Spleen (tissue), 11 donors: ENCODE results near the gene ZNF831. TPM values are rescaled to one million over a fixed set of nuclear protein-coding genes. Genes with fewer than 3 reads are reported as not detected.

Source experiments
- DNase-seq: peaks from one replicate; pipeline ENCODE4 v3.0.0-alpha.2; 2020
- H3K27ac ChIP-seq, 8 donors: fragments of 200-600 bp; sonication (generic) in 7 of 8; 1 replicate in 4 of 8; 2 replicates in 4 of 8; pipeline versions ENCODE4 v1.5.0 to v1.8.0; 2016 to 2021; ENCODE audit warnings: inconsistent platforms in 4 of 8, mild to moderate bottlenecking in 4 of 8, moderate library complexity in 1 of 8
- H3K27me3 ChIP-seq, 7 donors: fragments of 200-600 bp; sonication (generic) in 6 of 7; replicated peaks in 1 of 7; 1 replicate in 4 of 7; 2 replicates in 3 of 7; pipeline versions ENCODE4 v1.5.0 to v1.8.0; 2016 to 2021; ENCODE audit warnings: inconsistent platforms in 3 of 7, mild to moderate bottlenecking in 1 of 7
- H3K36me3 ChIP-seq, 6 donors: fragments of 200-600 bp; sonication (generic) in 5 of 6; 1 replicate in 4 of 6; 2 replicates in 2 of 6; pipeline versions ENCODE4 v1.5.0 to v1.8.0; 2016 to 2021; ENCODE audit warnings: inconsistent platforms in 2 of 6
- H3K4me1 ChIP-seq, 6 donors: fragments of 200-600 bp; sonication (generic) in 5 of 6; 1 replicate in 3 of 6; 2 replicates in 3 of 6; pipeline versions ENCODE4 v1.5.0 to v1.8.0; 2016 to 2021; ENCODE audit warnings: inconsistent platforms in 3 of 6
- H3K4me3 ChIP-seq, 8 donors: fragments of 200-600 bp; sonication (generic) in 7 of 8; 1 replicate in 4 of 8; 2 replicates in 4 of 8; pipeline versions ENCODE4 v1.5.0 to v1.8.0; 2016 to 2021; ENCODE audit warnings: inconsistent platforms in 4 of 8, mild to moderate bottlenecking in 4 of 8, moderate library complexity in 2 of 8
- H3K9me3 ChIP-seq, 8 donors: fragments of 200-600 bp; sonication (generic) in 7 of 8; 1 replicate in 4 of 8; 2 replicates in 4 of 8; pipeline versions ENCODE4 v1.5.0 to v1.8.0; 2016 to 2021; ENCODE audit warnings: inconsistent platforms in 4 of 8
- POLR2A ChIP-seq, 3 donors: fragments of 450-650 bp; IDR thresholded peaks; one replicate each; pipeline ENCODE4 v1.5.1; 2017; ENCODE audit warnings: antibody characterized with exemption in 3 of 3, mild to moderate bottlenecking in 1 of 3
- POLR2AphosphoS5 ChIP-seq, 3 donors: sonication (generic); formaldehyde crosslinking; IDR thresholded peaks; one replicate each; pipeline ENCODE4 v1.5.1; 2017; ENCODE audit warnings: antibody characterized with exemption in 3 of 3
- WGBS, 5 donors: extraction: QIAGEN DNeasy Blood & Tissue Kit in 3 of 5; methylation state at CpG; one replicate each; pipeline versions ENCODE4 v1.1.5 to v1.1.7; 2013 to 2018; 5-methylcytosine and 5-hydroxymethylcytosine counted together
- intact Hi-C: fragments of 100-400 bp; cut with DNase I; formaldehyde crosslinking; loops from one replicate; pipeline ENCODE4 v1.15.0; 2023; ENCODE audit warnings: low total_unique reads
- polyA plus RNA-seq, 3 donors: library from polyadenylated mRNA; stranded (reverse); fragments of 200-250 nt; gene quantifications; one replicate each; pipeline ENCODE4 v1.2.1, GENCODE V29; 2013
- total RNA-seq, 7 donors: library from RNA; depleted of rRNA in 3 of 7; stranded (reverse); fragments of >200 nt in 3 of 7; fragmentation: NEBNext Ultra II Directional in 4 of 7; extraction: Animal tissue kit (Norgen Biotek cat#: 25700) in 4 of 7; gene quantifications; one replicate each; pipeline versions ENCODE4 v1.1.0 to v1.2.1, GENCODE V29; 2016 to 2021
- TF ChIP-seq, protein P1 (sequence below), 11 experiments: fragments of 200-600 bp in 7 of 11; fragments of 450-650 bp in 4 of 11; sonication (generic) in 4 of 11; IDR thresholded peaks in 8 of 11; conservative IDR thresholded peaks in 3 of 11; 1 replicate in 7 of 11; 2 replicates in 4 of 11; pipeline versions ENCODE4 v1.4.0 to v1.8.0; 2016 to 2021; ENCODE audit warnings: antibody characterized with exemption in 11 of 11, inconsistent platforms in 4 of 11, mild to moderate bottlenecking in 1 of 11
- donor health status: healthy with polysubstance abuse.
- donor health status: DM: no; HTN: no; CAD: no; lungs with moderate emphysema.
- donor health status: DM: no; HTN: no; CAD: no.
- donor health status: Bipolar disorder and iron deficiency.
- donor health status: healthy.
- donor health status: DM: no; HTN: no; CAD: no.
- donor health status: DM: yes; HTN: yes; CAD: no.

The ZNF831 gene
- total and polyA plus RNA-seq, 10 donors: 1.2 to 29.2 (median 10.3) TPM

- Histone ChIP-seq H3K4me1 (peaks cover 17 to 79% (median 37%) of the 10 kb centered on the region in 6 donors), H3K36me3 (no peaks in the 10 kb centered on the region), H3K27ac (peak overlapping the region in 4 of 8 donors; percentile 88 to 97 (median 92)), H3K4me3 (peak overlapping the region in 1 of 8 donors; percentile 1), H3K9me3 (peaks cover 0 to 3% (median 0%) of the 10 kb centered on the region in 8 donors), H3K27me3 (no peaks in the 10 kb centered on the region)
- intact Hi-C loops: no loop called here
- DNase-seq: no peak
- TF ChIP-seq POLR2A (IDR thresholded peaks at IDR 0.05): no peak
- peak in 1 of 3 donors; percentile 59 for TF ChIP-seq POLR2AphosphoS5 (IDR thresholded peaks at IDR 0.05)
- WGBS, 5 donors: 77 to 83% (median 81%) methylated on average over 5 of the region's 5 CpGs
Measured at GRCh38 chr20:59120919-59121318, 42.7 kb upstream of the ZNF831 start.

DNA sequence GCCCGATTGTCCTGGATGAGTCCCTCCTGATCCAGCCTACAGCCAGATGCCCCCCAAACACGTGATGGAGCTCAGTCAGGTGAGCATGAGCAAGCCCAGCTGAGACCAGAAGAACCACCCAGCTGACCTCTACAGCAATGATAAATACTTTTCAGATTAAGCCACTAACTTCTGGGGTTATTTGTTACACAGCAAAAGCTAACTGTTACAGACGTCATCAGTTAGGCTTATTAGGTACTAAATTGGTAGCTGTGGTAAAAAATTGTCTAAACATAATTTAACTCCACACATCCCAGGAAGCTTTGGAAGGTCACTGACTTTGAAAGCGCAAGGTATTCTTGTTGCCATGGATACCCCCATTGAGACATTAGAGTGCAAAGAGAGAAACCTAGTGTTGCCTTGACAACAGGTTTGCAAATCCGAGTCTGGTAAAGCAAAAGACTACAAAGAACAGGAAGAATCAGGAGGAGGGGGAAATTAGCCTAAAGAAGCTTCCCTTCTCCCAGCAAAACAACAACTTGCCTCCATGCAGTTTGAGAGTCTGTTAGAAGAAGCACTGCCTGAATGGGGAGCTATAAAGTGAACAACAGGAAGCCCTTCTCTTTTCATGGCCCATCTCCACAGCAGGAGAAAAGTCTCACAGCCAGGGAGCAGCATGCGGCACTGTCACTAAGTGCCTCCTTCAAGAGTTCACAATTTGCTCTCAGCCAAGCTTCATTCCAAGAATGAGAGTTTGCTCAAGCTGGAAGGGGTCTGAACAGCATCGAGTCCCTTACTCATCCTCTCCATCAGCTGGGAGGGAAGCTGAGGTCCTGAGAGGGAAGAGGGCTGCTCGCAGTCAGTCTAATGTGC, 41.7 kb upstream of the ZNF831 start:
- Histone ChIP-seq H3K4me3 (peak overlapping the region in 1 of 8 donors; percentile 62), H3K27me3 (no peaks in the 10 kb centered on the region), H3K27ac (peak overlapping the region; percentile 48 to 97 (median 86)), H3K4me1 (peaks cover 17 to 89% (median 37%) of the 10 kb centered on the region in 6 donors), H3K36me3 (no peaks in the 10 kb centered on the region), H3K9me3 (peaks cover 0 to 3% (median 0%) of the 10 kb centered on the region in 8 donors)
- no peak for DNase-seq
- no peak for TF ChIP-seq POLR2A (IDR thresholded peaks at IDR 0.05)
- no peak for TF ChIP-seq POLR2AphosphoS5 (IDR thresholded peaks at IDR 0.05)
- TF ChIP-seq, protein P1, sequence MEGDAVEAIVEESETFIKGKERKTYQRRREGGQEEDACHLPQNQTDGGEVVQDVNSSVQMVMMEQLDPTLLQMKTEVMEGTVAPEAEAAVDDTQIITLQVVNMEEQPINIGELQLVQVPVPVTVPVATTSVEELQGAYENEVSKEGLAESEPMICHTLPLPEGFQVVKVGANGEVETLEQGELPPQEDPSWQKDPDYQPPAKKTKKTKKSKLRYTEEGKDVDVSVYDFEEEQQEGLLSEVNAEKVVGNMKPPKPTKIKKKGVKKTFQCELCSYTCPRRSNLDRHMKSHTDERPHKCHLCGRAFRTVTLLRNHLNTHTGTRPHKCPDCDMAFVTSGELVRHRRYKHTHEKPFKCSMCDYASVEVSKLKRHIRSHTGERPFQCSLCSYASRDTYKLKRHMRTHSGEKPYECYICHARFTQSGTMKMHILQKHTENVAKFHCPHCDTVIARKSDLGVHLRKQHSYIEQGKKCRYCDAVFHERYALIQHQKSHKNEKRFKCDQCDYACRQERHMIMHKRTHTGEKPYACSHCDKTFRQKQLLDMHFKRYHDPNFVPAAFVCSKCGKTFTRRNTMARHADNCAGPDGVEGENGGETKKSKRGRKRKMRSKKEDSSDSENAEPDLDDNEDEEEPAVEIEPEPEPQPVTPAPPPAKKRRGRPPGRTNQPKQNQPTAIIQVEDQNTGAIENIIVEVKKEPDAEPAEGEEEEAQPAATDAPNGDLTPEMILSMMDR (IDR thresholded peaks at IDR 0.05 in 8 of 11, conservative IDR thresholded peaks at IDR 0.05 in 3 of 11): no peak
- 57 to 65% (median 61%) methylated on average over 8 of the region's 8 CpGs for WGBS, 5 donors
- intact Hi-C loops: no loop called here

- DNase-seq: no peak
- 42 to 69% (median 67%) methylated on average over 3 to 4 of the region's 4 CpGs for WGBS, 5 donors
- Histone ChIP-seq H3K4me3 (peak overlapping the region in 2 of 8 donors; percentile 19 to 62), H3K9me3 (peaks cover 0 to 3% (median 0%) of the 10 kb centered on the region in 8 donors), H3K4me1 (peaks cover 17 to 91% (median 37%) of the 10 kb centered on the region in 6 donors), H3K27ac (peak overlapping the region; percentile 48 to 97 (median 86)), H3K36me3 (no peaks in the 10 kb centered on the region), H3K27me3 (no peaks in the 10 kb centered on the region)
- intact Hi-C loops: no loop called here
- no peak for TF ChIP-seq POLR2AphosphoS5 (IDR thresholded peaks at IDR 0.05)
- TF ChIP-seq, protein P1 (IDR thresholded peaks at IDR 0.05 in 8 of 11, conservative IDR thresholded peaks at IDR 0.05 in 3 of 11): no peak
- TF ChIP-seq POLR2A (IDR thresholded peaks at IDR 0.05): no peak
Measured at GRCh38 chr20:59122566-59122919, 41.1 kb upstream of the ZNF831 start.

DNA sequence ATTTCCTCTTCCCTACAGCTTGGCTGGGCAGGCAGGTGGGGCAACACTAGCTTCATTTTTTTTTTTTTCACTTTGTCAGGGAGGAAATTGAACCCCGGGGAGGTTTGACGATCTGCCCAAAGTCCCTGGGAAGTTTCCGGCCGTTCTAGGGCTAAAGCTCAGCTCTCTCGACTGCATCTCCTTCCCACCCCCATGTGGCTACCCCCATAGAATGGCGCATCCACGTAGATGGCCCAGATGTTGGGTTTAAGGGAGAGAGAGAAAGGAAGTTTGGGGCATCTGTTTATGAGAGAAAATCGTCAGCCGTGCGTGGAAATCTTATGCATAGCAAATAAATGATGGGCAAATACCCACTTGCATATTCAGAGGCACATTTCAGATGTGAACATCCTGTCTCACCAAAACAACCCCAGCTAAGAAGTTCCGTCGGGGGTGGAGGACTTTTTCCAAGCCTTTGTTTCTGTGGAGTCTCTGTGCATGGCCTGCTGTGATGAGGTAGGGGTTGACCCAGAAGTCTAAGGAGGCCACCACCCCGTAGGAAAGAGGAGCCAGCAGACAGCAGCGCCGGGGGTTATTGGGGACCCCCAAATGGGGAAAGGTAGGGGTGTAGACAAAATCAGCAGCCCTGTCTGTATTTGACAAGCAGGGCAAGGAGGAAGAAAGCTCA, 40.5 kb upstream of the ZNF831 start:
- peaks cover 17 to 88% (median 37%) of the 10 kb centered on the region in 6 donors for H3K4me1 ChIP-seq
- DNase-seq: peak; percentile 86
- TF ChIP-seq, protein P1 (IDR thresholded peaks at IDR 0.05 in 8 of 11, conservative IDR thresholded peaks at IDR 0.05 in 3 of 11): no peak
- peak in 2 of 3 donors; percentile 37 to 56 for TF ChIP-seq POLR2A (IDR thresholded peaks at IDR 0.05)
- TF ChIP-seq POLR2AphosphoS5 (IDR thresholded peaks at IDR 0.05): peak in 2 of 3 donors; percentile 63 to 92
- peaks cover 0 to 3% (median 0%) of the 10 kb centered on the region in 8 donors for H3K9me3 ChIP-seq
- peak overlapping the region in 7 of 8 donors; percentile 13 to 62 (median 20) for H3K4me3 ChIP-seq
- H3K27me3 ChIP-seq: no peaks in the 10 kb centered on the region
- intact Hi-C loops: no loop called here
- H3K27ac ChIP-seq: peak overlapping the region; percentile 48 to 97 (median 86)
- WGBS, 5 donors: 30 to 52% (median 43%) methylated on average over 15 of the region's 15 CpGs
- H3K36me3 ChIP-seq: no peaks in the 10 kb centered on the region
